Activated CD8-positive, alpha-beta memory T cell treated with anti-CD3 and anti-CD28 coated beads, Interleukin-2, amount 50 U/mL, for 4 hours (primary cell): ENCODE data around the gene CEP85.
A peak's percentile ranks its signal among the peaks of the same experiment; 100 is the strongest.
"Not testable (repeated sequence)": the region's sequence is repeated elsewhere in the genome, so short reads cannot be mapped to it uniquely, and the experiment has no call there.

Source experiments
- DNase-seq: peaks from one replicate; pipeline ENCODE4 v3.0.0-alpha.2; 2020

CEP85 gene

DNA sequence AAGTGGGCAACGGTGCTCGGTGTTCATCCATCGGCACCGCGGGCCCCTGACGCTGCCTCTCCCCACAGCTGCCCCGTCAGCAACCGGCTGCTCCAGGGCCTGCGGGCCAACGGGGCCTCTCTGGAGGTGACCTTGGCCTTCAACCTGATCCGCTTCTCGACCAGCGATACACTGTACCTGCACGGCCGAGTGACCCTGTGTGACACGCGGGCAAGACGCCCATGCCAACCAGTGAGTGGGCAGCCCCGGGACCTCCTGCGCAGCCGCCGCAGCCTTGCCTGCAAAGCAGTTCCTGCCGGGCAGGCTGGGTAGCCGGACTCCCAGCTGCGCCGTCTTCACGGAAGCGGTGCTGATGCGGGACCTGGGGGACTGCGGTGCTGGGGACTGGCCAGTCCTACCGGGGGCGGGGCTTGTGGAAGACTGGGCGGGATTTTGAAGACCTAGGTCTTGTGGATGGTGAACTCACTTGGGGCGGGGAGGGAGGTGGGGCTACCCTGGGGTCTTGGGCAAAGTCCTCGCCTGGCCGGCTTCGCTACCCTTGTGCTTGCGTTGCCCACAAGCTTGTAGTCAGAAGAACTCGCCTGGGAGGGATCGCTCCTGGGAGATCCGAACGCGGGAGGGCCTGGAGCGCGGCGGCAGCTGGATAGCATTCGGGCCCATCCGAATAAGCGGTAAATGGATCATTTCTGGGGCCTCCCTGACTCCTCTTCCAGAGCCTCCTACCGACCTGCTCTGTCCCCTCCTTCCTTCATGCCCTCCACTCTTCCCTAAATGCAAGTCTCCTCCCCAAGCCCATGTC is 8.8 kb upstream of the CEP85 start:
- peak; percentile 46 for DNase-seq

DNA sequence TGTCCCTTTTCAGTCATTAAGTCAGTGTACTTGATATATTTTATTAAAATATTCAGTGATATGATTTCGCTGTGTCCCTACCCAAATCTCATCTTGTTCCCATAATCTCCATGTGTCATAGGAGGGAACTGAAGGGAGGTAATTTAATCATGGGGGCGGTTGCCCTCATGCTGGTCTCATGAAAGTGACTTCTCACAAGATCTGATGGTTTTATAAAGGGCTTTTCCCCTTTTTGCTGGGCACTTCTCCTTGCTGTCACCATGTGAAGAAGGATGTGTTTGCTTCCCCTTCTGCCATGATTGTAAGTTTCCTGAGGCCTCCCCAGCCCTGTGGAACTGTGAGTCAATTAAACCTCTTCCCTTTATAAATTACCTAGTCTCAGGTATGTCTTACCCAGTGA is 3.3 kb upstream of the CEP85 start:
- DNase-seq = not testable (repeated sequence)

DNA sequence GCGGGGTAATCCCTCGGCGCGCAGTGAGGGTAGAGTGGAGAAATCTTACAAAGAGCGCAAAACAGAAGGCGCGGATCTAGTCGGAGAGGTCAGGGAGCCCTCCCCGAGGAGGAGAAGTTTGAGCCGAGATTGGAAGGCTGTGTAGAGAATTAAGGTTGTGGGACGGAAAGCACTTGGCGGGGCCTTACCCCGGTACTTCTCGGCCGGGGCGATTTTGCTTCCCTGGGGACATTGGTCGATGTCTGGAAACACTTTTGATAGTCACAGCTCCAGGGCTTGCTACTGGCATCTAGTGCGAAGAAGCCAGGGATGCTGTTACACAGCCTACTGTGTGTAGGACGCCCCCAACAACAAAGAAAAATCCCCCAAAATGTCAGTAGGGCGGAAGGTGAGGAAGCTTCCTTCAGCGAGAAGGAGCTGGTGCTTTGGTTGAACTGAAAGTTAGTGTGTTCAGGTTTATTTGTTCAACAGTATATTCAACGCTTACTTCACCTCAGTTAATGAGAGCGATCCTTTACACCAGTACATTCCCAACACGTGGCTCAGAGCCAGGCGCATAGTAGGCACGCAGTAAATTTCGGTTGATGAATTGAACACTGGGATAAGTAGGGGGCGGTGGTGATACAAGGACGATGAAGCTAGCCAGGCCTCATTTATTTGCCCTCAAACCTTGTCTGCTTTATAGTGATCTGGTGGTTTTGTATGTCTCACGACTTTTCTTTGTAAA is 807 bp downstream of the CEP85 start:
- DNase-seq = peak; percentile 24

DNA sequence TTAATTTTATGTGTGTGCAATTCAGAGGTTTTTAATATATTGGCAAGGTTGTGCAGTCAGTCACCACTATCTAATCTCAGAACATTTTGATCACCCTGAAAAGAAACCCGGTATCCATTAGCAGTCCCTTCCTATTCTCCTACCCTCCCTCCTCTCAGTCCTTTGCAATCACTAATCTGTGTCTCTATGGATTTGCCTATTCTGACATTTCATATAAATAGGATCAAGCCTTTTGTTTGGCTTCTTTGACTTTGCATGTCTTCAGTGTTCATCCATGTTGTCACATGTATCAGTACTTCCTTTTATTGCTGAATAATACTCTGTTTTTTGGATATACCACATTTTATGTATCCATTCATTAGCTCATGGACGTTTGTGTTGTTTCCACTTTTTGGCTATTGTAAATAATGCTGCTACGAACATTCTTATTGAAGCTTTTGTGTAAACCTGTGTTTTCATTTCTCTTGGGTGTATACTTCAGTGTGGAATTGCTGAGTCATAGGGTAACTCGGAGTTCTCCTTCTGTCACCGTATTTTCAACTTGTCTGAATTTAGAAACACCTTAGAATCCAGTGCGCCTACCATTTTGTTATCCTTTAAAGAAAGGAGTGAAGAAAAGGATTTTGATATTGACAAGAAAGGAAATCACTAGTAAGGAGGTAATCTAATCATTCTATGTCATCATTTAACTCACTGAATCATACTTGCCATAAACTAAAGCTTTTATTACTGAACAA is 3.4 kb downstream of the CEP85 start:
- no peak for DNase-seq

DNA sequence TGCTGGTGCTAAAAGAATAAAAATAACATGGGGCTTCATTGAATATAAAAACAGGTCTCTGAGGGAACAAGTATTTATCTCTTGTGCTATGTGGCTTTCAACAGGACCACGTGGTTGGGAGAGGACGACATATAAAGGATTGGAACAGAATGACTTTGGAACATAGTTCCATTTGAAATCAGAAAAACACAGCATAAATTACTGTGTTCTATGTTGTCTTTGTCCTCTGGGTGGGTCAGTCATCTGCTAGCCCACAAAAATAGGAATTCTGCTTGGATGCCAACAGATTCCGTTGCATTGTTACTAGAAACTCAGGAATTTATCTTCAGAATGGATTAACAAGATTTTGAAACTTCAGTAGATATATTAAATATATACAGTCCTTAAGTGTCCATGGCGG is 5.9 kb downstream of the CEP85 start:
- no peak for DNase-seq

DNA sequence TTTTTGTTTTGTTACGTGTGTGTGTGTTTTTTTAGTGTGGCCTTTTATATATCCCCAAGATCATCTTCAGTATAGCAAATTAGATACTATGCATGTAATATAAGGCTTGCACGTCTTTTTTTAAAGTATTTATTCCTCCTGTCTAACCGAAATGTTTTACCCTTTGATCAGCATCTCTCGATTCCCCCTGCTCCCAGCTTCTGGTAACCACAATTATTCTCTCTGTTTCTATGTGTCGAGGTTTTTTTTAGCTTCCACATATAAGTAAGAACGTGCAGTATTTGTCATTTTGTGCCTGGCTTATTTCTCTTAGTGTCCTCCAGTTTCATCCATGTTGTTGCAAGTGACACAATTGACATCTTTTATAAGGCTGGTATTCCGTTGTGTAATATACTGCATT is 18.7 kb downstream of the CEP85 start:
- DNase-seq = no peak

DNA sequence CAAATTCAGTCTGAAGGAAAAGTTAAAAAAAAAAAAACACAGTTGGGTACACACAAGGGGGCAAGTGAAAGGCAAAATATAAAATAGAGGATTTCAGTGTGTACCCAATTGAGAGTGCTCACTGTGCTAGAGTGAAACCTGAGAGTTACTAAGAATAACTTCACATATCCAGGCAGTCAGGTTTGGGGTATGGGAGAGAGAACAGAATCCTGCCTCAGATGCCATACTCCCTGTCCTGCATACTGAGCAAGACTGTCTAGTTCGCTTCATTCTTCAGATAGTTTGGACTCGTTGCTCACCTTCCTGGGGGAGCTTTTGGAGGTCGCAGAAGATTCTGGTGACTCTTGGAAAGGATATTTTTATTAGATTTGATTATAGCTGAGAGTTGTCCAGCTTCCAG is 20.4 kb downstream of the CEP85 start:
- no peak for DNase-seq

DNA sequence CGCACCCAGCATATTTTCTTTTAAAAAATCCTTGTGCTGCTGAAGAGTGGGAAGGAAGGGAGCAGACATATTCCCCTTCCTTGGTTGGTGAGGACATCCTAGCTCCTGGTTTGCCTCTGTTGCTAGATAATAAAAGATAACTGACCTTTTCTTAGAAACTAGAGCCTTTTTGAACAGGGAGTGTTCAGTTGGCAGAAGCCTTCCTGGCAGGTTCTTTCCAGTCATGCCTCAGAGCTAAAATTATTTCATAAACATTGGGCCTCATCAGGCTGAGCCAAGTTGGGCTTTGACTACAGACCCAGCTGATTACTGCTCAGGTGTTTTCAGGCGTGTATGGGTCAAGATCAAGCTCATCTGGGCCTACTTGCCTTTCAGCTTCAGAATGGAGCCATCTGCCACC is 23.2 kb downstream of the CEP85 start:
- DNase-seq = no peak

DNA sequence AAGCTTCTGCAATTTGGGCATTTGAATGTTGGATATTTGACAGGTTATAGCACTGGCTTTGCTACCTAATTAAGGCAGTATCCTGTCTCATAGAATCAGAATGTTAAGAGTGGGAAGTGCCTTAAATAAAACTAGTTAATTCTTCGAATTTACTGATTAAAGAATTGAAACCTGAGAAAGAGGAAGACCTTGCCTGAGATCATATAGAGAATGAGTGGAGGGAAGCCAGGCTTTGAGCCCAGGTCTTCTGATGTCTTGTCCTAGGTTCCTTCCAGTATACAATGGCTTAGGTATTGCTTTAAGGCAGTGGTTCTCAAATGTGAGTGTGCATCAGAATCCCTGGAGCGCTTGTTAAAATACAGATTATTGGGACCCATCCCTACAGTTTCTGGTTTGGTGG is 25.0 kb downstream of the CEP85 start:
- DNase-seq = no peak

DNA sequence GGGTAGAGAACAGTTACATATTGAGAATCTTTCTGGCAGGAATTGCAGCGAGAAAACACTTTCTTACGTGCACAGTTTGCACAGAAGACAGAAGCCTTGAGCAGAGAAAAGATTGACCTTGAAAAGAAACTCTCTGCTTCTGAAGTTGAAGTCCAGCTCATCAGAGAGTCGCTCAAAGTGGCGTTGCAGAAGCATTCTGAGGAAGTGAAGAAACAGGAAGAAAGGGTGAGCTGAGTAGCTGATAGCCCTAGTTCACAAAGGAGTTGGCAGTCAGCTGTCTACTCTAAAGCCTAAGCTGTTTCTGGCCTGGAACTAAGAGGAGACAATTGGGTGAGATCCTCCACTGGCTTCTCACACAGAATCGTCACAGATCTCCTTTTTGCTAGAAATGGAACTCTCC is 25.6 kb downstream of the CEP85 start:
- no peak for DNase-seq

DNA sequence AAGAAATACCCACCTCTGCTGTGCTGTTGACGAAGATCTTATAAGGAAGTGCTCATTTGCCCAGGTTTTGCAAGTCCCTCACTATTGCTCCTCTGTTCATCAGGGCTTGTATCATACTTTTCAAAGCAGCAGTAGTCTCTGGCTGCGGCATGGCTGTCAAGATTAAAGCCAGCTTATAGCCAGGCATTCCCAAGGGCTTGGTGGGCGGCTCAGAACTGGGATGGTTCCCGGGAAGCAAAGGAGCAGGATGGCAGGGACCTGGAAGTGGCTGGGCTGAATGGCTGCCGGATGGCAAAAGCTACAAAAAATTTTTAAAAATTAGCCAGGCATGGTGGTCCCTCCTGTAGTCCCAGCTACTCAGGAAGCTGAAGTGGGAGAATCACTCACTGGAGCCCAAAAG is 29.2 kb downstream of the CEP85 start:
- no peak for DNase-seq

DNA sequence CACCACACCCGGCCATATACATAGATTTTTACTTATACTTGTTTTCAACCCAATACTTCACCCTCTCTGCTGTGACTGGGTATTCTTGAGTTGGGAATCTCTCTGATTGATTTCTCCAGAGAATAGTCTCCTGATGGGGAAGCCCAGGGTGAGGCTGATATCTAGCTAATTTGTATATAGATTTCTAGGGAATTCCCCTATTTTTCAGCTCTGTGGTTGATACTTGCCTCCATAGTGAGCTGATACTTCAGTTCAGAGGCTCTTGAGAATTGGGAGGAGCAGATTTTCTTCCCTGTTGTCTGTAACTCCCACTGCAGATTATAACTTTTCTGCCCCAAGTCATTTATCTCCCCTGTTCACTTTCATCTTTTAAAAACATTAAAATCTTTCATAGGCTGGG is 31.4 kb downstream of the CEP85 start:
- DNase-seq = no peak

DNA sequence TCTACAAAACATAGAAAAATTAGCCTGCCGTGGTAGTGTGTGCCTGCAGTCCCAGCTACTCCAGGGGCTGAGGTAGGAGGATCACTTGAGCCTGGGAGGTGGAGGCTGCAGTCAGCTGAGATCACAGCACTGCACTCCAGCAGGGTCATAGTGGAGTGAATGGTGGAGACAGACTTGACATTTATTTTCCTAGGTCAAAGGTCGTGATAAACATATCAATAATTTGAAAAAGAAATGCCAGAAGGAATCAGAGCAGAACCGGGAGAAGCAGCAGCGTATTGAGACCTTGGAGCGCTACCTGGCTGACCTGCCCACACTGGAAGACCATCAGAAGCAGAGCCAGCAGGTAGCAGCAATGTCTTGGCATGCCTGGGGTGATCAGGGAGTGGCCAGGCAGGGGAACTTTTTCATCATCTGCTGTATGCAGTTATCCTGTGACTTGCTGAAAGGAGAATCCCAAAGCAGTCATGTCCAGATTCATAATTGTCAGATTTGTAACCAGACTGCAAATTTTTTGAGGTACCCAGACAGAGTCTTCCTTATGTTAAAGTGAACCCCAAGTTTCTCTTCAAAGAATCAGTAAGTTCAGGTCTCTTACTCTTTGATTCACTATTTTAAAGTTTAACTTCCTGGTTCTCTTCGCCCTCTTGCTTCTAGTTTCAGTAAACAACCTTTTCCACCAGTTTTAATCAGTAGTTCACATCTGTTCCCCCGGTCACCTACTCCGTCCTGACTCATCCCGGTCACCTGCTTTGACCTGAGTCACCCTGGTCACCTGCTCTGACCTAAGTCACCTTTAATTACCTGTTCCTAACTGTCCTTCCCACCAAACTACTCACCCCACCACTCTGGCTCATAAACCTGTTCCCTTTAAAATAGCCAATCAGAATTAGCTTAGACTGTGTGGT is 34.5 kb downstream of the CEP85 start:
- DNase-seq = no peak

DNA sequence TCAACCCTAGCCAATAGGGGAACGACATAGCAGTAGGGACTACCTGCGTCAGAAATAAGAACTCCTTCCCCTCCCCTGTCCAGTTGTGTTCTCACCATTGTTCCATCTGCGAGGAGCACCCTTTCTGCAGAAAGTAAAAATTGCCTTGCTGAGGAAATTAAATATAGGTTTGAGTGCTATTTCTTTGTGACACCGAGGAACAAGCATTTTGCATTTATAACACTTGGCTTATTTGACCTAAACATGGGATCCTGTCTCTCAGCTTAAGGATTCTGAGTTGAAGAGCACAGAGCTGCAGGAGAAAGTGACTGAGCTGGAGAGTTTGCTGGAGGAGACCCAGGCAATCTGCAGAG is 35.2 kb downstream of the CEP85 start:
- DNase-seq = no peak

DNA sequence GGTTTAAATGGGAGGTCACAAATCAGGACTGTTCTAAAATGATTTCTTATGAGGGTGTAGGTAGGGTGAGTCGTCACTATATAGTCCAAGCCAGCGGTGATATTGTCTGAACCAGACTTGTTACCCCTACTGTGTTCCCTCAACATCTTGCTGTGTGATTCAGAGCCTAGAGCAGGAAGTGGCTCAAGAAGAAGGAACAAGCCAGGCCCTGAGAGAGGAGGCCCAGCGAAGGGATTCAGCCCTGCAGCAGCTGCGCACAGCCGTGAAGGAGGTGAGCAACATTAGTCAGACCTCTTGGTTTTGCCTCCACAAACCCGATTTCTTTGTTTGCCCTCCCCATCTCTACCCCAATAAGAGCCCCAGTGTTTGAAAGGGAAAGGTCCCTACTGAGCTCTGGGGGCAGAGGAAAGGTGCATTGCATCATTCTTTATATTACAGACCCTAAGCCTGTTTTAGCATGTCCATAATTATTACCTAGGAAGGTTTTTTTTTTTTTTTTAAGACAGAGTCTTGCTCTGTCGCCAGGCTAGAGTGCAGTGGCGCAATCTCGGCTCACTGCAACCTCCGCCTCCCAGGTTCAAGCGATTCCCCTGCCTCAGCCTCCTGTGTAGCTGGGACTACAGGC is 40.9 kb downstream of the CEP85 start:
- DNase-seq = no peak

DNA sequence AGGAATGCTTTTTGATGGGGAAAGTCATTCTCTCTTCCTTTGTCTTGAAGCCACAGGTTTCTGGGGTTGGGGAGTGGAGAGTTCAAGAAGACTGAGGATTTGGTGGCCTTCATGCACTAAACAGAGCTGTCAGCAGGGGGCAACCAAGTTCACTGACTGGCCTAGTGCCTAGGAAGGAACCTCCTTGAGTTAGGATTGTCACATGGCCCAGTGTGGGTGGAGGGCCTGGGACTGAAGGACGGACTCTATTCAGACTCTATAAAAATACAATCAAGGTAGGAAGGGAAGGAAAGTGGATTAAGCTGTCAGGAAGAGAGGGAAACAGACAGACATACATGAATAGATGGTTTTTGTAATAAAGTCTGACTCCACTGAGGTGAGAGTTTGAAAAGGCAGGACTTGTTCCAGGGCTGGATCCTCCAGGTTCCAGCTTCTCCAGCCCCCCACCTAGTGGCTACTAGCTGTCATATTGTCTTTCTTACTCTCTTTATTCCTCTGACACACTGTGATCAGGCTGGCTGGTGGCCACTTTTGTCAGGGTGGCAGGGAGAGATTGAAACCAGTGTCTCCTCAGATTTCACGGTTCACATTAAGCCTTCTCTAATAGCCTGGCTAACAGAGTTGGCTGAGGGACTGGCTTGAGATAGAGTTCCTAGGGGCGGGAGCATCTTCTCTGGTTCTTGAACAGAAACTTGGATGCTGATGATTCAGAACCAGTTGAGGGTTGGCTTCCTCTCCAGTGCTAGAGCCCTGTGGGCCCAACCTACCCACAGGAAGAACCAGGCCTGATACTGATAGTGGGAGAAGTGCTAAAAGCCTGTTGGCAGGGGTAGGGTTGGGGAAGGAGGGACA is 41.8 kb downstream of the CEP85 start:
- peak; percentile 84 for DNase-seq

DNA sequence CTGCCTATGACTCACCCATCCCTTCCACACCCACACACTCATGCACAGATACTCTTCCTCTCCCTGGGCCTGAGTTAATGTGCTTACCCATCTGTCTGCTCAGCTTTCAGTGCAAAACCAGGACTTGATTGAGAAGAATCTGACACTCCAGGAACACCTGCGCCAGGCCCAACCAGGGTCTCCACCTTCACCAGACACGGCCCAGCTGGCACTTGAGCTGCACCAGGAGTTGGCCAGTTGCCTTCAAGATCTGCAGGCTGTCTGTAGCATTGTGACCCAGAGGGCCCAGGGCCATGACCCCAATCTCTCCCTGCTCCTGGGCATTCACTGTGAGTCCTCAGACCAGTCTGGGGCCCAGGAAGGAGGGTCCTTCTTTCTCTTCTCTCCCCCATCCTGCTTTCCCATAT is 42.4 kb downstream of the CEP85 start:
- no peak for DNase-seq

DNA sequence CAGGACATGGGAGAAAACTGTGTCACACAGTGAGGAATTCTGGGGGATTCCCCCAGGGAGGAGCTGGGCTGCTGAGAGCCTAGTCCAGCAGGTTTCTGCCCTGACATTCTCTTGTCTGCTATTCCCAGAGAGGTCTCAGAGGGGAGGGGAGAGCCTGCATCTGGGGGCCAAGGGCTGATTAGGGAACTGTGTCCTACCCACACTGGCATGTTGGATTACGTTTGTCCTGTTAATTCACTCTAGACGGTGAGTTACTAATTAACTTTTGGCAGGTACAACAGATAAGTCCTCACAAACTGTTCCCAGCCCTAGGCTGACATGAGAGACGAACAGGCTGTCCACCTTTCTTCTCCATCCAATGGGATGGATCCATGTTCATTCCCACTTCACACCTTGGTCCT is 43.3 kb downstream of the CEP85 start:
- no peak for DNase-seq

DNA sequence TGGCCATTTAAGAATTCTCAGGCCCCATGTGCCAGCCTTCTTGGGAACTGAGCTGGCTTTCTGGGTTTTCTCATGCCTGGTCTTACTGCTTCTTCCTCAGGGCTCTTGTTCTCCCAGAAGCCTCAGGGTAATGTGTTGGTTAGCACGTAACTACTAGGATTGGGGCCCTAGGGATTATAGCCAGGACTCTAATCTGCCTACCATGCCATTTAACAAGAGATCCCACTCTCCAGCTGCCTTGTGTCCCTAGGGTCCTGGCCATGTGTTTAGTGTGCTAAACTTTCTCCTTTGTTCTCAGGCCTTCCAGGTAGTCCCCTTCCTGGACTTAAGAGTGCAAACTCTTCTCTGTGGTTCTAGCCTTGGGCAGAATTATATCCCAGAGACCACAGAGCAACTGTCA is 43.7 kb downstream of the CEP85 start:
- no peak for DNase-seq

DNA sequence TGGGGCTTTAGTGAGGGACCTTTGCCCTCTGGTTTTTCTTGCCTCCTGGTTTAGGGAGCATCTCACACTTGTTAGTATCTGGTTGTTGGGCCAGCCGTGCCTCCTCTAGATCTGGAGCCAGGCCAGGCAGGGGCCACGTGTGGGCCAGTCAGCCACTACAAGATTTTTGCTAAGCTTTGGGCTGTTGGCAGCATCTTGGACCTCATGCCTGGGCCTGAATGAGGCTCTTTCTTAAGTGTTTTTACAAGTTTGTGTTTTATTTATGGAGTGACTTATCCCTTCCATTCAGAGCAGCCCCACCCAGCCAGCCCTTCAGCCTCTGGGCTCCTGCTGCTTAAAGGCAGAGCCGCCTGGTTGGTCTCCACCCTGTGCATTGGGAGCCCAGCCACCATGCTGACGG is 44.3 kb downstream of the CEP85 start:
- no peak for DNase-seq

DNA sequence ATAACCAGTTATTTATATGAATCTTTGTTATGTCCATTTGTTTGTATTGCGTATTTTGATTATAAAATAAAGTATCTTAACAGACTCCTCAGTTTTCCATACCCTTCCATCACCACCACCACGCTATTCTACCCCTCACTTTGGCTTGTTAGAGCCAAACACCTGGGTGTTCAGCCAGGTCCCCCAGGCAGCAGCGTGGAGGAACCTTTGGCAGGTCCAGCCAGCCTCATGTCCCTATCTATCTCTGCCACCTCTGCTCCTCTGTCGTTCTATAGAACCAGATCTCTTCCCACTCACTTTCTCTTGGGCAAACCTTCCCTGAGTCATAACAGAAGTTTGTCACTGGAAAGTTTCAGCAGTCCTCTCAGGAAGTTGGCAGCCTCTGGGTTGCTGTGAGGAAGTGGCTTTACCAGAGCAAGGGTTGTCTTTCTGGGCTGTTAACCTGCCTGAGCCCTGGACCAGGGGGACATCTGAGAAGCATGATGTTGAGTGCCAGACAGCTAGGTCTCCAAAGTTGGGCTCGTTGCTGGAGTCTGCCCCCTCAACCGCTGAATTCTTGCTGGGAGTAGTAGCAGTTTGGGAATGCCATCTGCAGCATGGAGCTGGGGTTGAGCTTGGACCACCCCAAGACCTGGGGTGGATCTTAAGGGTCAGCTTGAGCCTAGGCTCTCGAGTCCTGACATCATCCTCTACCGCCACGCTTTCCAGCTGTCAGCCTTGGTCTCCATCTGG is 44.9 kb downstream of the CEP85 start:
- no peak for DNase-seq
